Endothelial cell of umbilical vein (primary cell): ENCODE measurements around the gene MORN5. TPM values are rescaled to one million over a fixed set of nuclear protein-coding genes. Genes with fewer than 3 reads are reported as not detected.

Experiments
- BruUV-seq: library from RNA; stranded (reverse); fragments of 400-500 nt; replicated peaks from 2 replicates; lab custom pipeline; 2021; lab: Mats Ljungman, UMichigan
- CTCF ChIA-PET: fragments of 300-600, 350-600 bp; sonication (Branson Sonifier 250); formaldehyde crosslinking; loops from one replicate; lab custom pipeline; 2021; ENCODE audit warnings: antibody characterized with exemption, inconsistent platforms; lab: Charles Lee
- POLR2A ChIA-PET: fragments of 300-600, 350-600 bp; sonication (Branson Sonifier 250); formaldehyde crosslinking; loops from one replicate; lab custom pipeline; 2021; ENCODE audit warnings: antibody characterized with exemption, inconsistent platforms; lab: Charles Lee
- DNase-seq: peaks from one replicate; pipeline ENCODE4 v3.0.0-alpha.2; 2011; ENCODE audit warnings: low read depth, low spot score
- FAIRE-seq: peaks from 2 replicates; lab custom pipeline; 2011; peaks lifted over from hg19 to GRCh38; lab: Jason Lieb, UNC
- H2AFZ ChIP-seq: 2 replicates; pipeline ENCODE4 v1.6.0; 2012; ENCODE audit warnings: low read depth, low read length, control low read depth, inconsistent platforms
- H3K27ac ChIP-seq: 2 replicates; pipeline ENCODE4 v1.5.1; 2011; ENCODE audit warnings: low read depth, mild to moderate bottlenecking, control low read depth, low read length, moderate library complexity; ENCODE audit not compliant: insufficient read depth
- H3K27me3 ChIP-seq, 2 experiments: 2 replicates each; pipeline versions ENCODE4 v1.6.0 to v1.6.1; 2011; ENCODE audit warnings: low read length in 2 of 2, mixed read lengths in 1 of 2; ENCODE audit not compliant: control insufficient read depth in 2 of 2, insufficient read depth in 2 of 2
- H3K36me3 ChIP-seq, 2 experiments: 2 replicates in 1 of 2; 3 replicates in 1 of 2; pipeline ENCODE4 v1.5.1; 2011; ENCODE audit warnings: low read length in 2 of 2, mild to moderate bottlenecking in 1 of 2, moderate library complexity in 1 of 2; ENCODE audit not compliant: control insufficient read depth in 2 of 2, insufficient read depth in 2 of 2; ENCODE audit errors: extremely low read depth in 1 of 2
- H3K4me1 ChIP-seq: 3 replicates; pipeline ENCODE4 v1.5.1; 2011; ENCODE audit warnings: mild to moderate bottlenecking, low read length; ENCODE audit not compliant: control insufficient read depth, insufficient read depth; ENCODE audit errors: extremely low read depth
- H3K4me2 ChIP-seq: 2 replicates; pipeline ENCODE4 v1.6.1; 2011; ENCODE audit warnings: low read length, control low read depth, mixed read lengths; ENCODE audit not compliant: insufficient read depth
- H3K4me3 ChIP-seq, 3 experiments: fragments of 200-600 bp in 1 of 3; sonication (generic), shearing (Covaris generic) in 1 of 3; replicated peaks in 1 of 3; 2 replicates each; pipeline ENCODE4 v1.5.1; 2011 to 2016; ENCODE audit warnings: control low read depth in 3 of 3, low read length in 3 of 3, mild to moderate bottlenecking in 2 of 3, inconsistent platforms in 1 of 3, low read depth in 1 of 3, moderate library complexity in 1 of 3; ENCODE audit not compliant: insufficient read depth in 1 of 3
- H3K79me2 ChIP-seq: 2 replicates; pipeline ENCODE4 v1.6.0; 2012; ENCODE audit warnings: low read length, inconsistent platforms; ENCODE audit not compliant: control insufficient read depth, insufficient read depth
- H3K9ac ChIP-seq: replicated peaks from 2 replicates; pipeline ENCODE3; 2011; ENCODE audit warnings: low read length, control low read depth; ENCODE audit not compliant: insufficient read depth; ENCODE audit errors: extremely low read depth
- H3K9me1 ChIP-seq: replicated peaks from 3 replicates; pipeline ENCODE4 v1.6.0; 2011; ENCODE audit warnings: mild to moderate bottlenecking, low read length; ENCODE audit not compliant: control insufficient read depth, insufficient read depth; ENCODE audit errors: extremely low read depth
- H3K9me3 ChIP-seq: replicated peaks from 2 replicates; pipeline ENCODE4 v1.5.1; 2012; ENCODE audit warnings: low read length, inconsistent platforms; ENCODE audit not compliant: control insufficient read depth, insufficient read depth
- H4K20me1 ChIP-seq: replicated peaks from 2 replicates; pipeline ENCODE3; 2011; ENCODE audit warnings: mild to moderate bottlenecking, low read length; ENCODE audit not compliant: control insufficient read depth, insufficient read depth; ENCODE audit errors: extremely low read depth
- EZH2 ChIP-seq: IDR thresholded peaks from 2 replicates; pipeline ENCODE4 v1.6.1; 2012; ENCODE audit warnings: borderline replicate concordance, low read depth, mild to moderate bottlenecking, moderate library complexity, low read length, inconsistent platforms; ENCODE audit not compliant: severe bottlenecking
- FOS ChIP-seq: IDR thresholded peaks from 2 replicates; pipeline ENCODE4 v1.6.1; 2011; ENCODE audit warnings: mild to moderate bottlenecking, low read length, moderate library complexity, borderline replicate concordance; ENCODE audit not compliant: insufficient read depth
- JUN ChIP-seq: IDR thresholded peaks from 2 replicates; pipeline ENCODE4 v1.6.1; 2011; ENCODE audit warnings: borderline replicate concordance, low read depth; ENCODE audit not compliant: insufficient read length, insufficient read depth
- POLR2AphosphoS5 ChIP-seq: IDR thresholded peaks from 2 replicates; pipeline ENCODE4 v1.6.1; 2012; ENCODE audit warnings: low read depth, mild to moderate bottlenecking, control low read depth, low read length, moderate library complexity; ENCODE audit not compliant: insufficient read depth
- dilution Hi-C: fragments of 300-500 bp; cut with MboI; formaldehyde crosslinking; loops from one replicate; pipeline ENCODE4 v1.15.0; 2019; ENCODE audit warnings: low sequenced_read_pairs; ENCODE audit not compliant: extremely low pct_ligation_motif_present
- intact Hi-C: fragments of 100-400 bp; cut with micrococcal nuclease; formaldehyde crosslinking; loops from one replicate; pipeline ENCODE4 v1.10.0; 2022
- polyA plus RNA-seq, 4 experiments: library from polyadenylated mRNA; depleted of rRNA in 3 of 4; stranded (reverse) in 3 of 4; unstranded in 1 of 4; fragments of >200 nt; gene quantifications; 2 replicates each; pipeline versions ENCODE4 v1.2.1 to v1.2.3, GENCODE V29; 2011 to 2012; ENCODE audit warnings: missing spikeins in 1 of 4
- total RNA-seq: library from RNA; stranded (reverse); gene quantifications from 2 replicates; pipeline ENCODE4 v1.2.3, GENCODE V29; 2021
- TF ChIP-seq, protein P1 (sequence below), 2 donors: IDR thresholded peaks; 1 replicate in 1 of 2; 2 replicates in 1 of 2; pipeline ENCODE4 v1.5.1; 2011; ENCODE audit warnings: low read length in 2 of 2, mild to moderate bottlenecking in 2 of 2, moderate library complexity in 2 of 2, control low read depth in 1 of 2, inconsistent platforms in 1 of 2, low read depth in 1 of 2; ENCODE audit not compliant: insufficient read depth in 1 of 2; ENCODE audit errors: extremely low read depth in 1 of 2

Gene MORN5
- total and polyA plus RNA-seq, 2 donors (not counting 3 experiments of a cell fraction or from before 2014, with no cell fraction given) = not detected

- no peak overlapping the region for H2AFZ ChIP-seq
- ChIA-PET CTCF (no interaction called here), POLR2A (no interaction called here)
- no peak overlapping the region for H3K27ac ChIP-seq
- H3K4me1 ChIP-seq = peaks cover 9% of the 10 kb centered on the region
- dilution Hi-C loops = no loop called here
- no peak overlapping the region for H3K4me2 ChIP-seq
- no peaks in the 10 kb centered on the region for H3K79me2 ChIP-seq
- H3K9ac ChIP-seq = no peak overlapping the region
- H3K36me3 ChIP-seq = no peaks in the 10 kb centered on the region
- no peak for DNase-seq
- H3K27me3 ChIP-seq = peaks cover 19 to 25% of the 10 kb centered on the region in 2 experiments
- no peaks in the 10 kb centered on the region for H3K9me1 ChIP-seq
- no peak overlapping the region for H3K4me3 ChIP-seq
- intact Hi-C loops = no loop called here
- TF ChIP-seq JUN = peak; percentile 6
- no peak for TF ChIP-seq POLR2AphosphoS5
- TF ChIP-seq FOS = peak; percentile 52
- no TSS peak for BruUV-seq
- H4K20me1 ChIP-seq = no peaks in the 10 kb centered on the region
- peak; percentile 18 for FAIRE-seq
- H3K9me3 ChIP-seq = no peaks in the 10 kb centered on the region
These were observed 58.6 kb downstream of the MORN5 start for GRCh38 chr9:122218071-122218934.

DNA sequence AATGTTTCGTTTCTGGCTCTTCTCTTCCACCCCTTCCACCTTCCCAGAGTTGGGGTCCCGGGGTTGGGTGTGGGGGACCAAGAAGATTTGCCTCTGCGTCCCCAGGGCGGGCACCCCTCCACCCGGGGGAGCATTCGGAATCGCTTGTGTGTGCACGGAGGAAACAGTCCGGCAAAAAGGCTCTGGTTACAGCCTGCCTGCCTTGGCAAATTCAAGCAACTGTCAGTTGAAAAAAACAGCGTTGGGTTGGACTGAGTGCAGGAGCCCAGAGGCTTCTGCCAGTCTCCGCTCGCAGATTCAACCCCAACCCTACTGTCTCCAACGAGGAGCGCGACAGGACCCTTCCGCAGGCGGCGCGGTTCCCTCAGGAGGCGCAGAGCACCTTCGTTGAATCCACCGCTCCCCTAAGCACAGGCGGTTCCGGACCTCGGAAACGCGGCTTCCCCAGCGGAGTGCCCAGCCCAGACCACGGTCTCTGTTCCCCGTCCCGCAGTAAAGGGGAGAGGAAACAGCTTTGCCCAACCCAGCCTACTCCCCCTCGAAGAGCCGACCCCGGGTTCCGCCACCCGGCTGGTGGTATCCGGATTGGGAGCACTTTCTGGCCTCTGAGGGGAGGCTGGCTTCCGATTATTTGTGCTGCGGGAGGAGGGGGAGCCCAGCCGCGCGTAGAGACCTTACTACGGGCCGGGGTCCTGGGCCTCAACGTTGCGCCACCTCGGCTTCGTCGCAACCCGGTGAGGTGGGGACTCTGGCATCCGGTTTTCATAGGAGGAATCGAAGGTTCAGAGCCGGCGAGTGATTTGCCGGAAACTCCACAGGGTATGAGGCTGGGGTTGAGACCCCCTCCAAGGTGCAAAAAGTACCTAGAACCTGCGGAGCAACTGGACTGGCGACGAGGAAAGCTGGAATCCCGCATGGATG lies 59.5 kb downstream of the MORN5 start:
- H3K4me3 ChIP-seq = no peak overlapping the region
- intact Hi-C loops = no loop called here

More for the DNA sequence above, 59.5 kb downstream of the MORN5 start:
- Histone ChIP-seq H3K27ac (no peak overlapping the region), H2AFZ (no peak overlapping the region), H3K79me2 (no peaks in the 10 kb centered on the region), H3K4me1 (peaks cover 9% of the 10 kb centered on the region), H3K27me3 (peaks cover 19 to 28% of the 10 kb centered on the region in 2 experiments), H3K36me3 (no peaks in the 10 kb centered on the region), H3K9me1 (no peaks in the 10 kb centered on the region), H3K4me2 (peak overlapping the region; percentile 6), H3K9ac (no peak overlapping the region), H4K20me1 (no peaks in the 10 kb centered on the region), H3K9me3 (no peaks in the 10 kb centered on the region)
- TF ChIP-seq, protein P1, sequence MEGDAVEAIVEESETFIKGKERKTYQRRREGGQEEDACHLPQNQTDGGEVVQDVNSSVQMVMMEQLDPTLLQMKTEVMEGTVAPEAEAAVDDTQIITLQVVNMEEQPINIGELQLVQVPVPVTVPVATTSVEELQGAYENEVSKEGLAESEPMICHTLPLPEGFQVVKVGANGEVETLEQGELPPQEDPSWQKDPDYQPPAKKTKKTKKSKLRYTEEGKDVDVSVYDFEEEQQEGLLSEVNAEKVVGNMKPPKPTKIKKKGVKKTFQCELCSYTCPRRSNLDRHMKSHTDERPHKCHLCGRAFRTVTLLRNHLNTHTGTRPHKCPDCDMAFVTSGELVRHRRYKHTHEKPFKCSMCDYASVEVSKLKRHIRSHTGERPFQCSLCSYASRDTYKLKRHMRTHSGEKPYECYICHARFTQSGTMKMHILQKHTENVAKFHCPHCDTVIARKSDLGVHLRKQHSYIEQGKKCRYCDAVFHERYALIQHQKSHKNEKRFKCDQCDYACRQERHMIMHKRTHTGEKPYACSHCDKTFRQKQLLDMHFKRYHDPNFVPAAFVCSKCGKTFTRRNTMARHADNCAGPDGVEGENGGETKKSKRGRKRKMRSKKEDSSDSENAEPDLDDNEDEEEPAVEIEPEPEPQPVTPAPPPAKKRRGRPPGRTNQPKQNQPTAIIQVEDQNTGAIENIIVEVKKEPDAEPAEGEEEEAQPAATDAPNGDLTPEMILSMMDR (IDR thresholded peaks at IDR 0.05; ENCODE audit: extremely low read depth in 1 of 2, insufficient read depth in 1 of 2, low read depth in 1 of 2, low read length in 2 of 2) = no peak
- peak; percentile 65 for TF ChIP-seq EZH2
- DNase-seq (no peak), FAIRE-seq (no peak)
- no TSS peak for BruUV-seq
- CTCF ChIA-PET = no interaction called here
- dilution Hi-C loops = no loop called here
- POLR2A ChIA-PET = no interaction called here
